A673 (cell line): ENCODE measurements around the gene CYP21A2. TPM values are rescaled to one million over a fixed set of nuclear protein-coding genes. Genes with fewer than 3 reads are reported as not detected.
"Not testable (repeated sequence)": the region's sequence is repeated elsewhere in the genome, so short reads cannot be mapped to it uniquely, and the experiment has no call there.

Experiments
- BruUV-seq: library from RNA; stranded (reverse); fragments of 400-500 nt; replicated peaks from 2 replicates; lab custom pipeline; 2021; lab: Mats Ljungman, UMichigan
- CTCF ChIA-PET: fragments of 300-600 bp; sonication (Branson Sonifier 250); formaldehyde crosslinking; loops from one replicate; lab custom pipeline; 2022; ENCODE audit warnings: antibody characterized with exemption; lab: Charles Lee
- POLR2A ChIA-PET: fragments of 300-600 bp; sonication (Branson Sonifier 250); formaldehyde crosslinking; loops from one replicate; lab custom pipeline; 2022; ENCODE audit warnings: antibody characterized with exemption; ENCODE audit not compliant: low non-redundant PET; lab: Charles Lee
- DNase-seq: peaks from one replicate; pipeline ENCODE4 v3.0.0-alpha.2; 2015; ENCODE audit warnings: low spot score
- H3K27ac ChIP-seq: fragments of 200-600 bp; sonication (generic); 2 replicates; pipeline ENCODE4 v1.5.1; 2016; ENCODE audit warnings: mixed run types, low read depth, mild to moderate bottlenecking, mixed read lengths, antibody characterized with exemption, low read length; ENCODE audit not compliant: poor library complexity, severe bottlenecking
- H3K27me3 ChIP-seq: fragments of 200-600 bp; sonication (generic); replicated peaks from 2 replicates; pipeline ENCODE4 v1.6.1; 2017; ENCODE audit warnings: mixed run types, low read depth, mild to moderate bottlenecking, mixed read lengths, antibody characterized with exemption, low read length; ENCODE audit not compliant: insufficient read depth, poor library complexity
- H3K36me3 ChIP-seq: fragments of 200-600 bp; sonication (generic); 2 replicates; pipeline ENCODE4 v1.6.1; 2016; ENCODE audit warnings: mixed run types, mild to moderate bottlenecking, mixed read lengths, antibody characterized with exemption, low read length; ENCODE audit not compliant: insufficient read depth, poor library complexity, severe bottlenecking
- H3K4me1 ChIP-seq: fragments of 200-600 bp; sonication (generic); 2 replicates; pipeline ENCODE4 v1.6.1; 2017; ENCODE audit warnings: mixed run types, mild to moderate bottlenecking, mixed read lengths, antibody characterized with exemption, low read length; ENCODE audit not compliant: insufficient read depth, poor library complexity, severe bottlenecking
- H3K4me3 ChIP-seq: fragments of 200-600 bp; sonication (generic); 2 replicates; pipeline ENCODE4 v1.5.1; 2016; ENCODE audit warnings: low read depth, mixed run types, mild to moderate bottlenecking, mixed read lengths, low read length; ENCODE audit not compliant: poor library complexity, severe bottlenecking
- H3K9me3 ChIP-seq: fragments of 200-600 bp; sonication (generic); 2 replicates; pipeline ENCODE4 v1.6.1; 2016; ENCODE audit warnings: mixed run types, low read depth, mild to moderate bottlenecking, mixed read lengths, antibody characterized with exemption, low read length; ENCODE audit not compliant: poor library complexity, severe bottlenecking
- intact Hi-C: fragments of 100-400 bp; cut with micrococcal nuclease; formaldehyde crosslinking; loops from one replicate; pipeline ENCODE4 v1.10.0; 2022; ENCODE audit not compliant: unreplicated experiment
- total RNA-seq: library from RNA; stranded (reverse); gene quantifications from 2 replicates; pipeline ENCODE4 v1.2.3, GENCODE V29; 2021

Gene CYP21A2
- total RNA-seq, 1 experiment from 2014 or later, result 0.15 TPM

GRCh38 chr6:32010856-32011530, 27.2 kb upstream of the CYP21A2 start:
- H3K4me3 ChIP-seq, H3K4me1 ChIP-seq, CTCF ChIA-PET, BruUV-seq, H3K9me3 ChIP-seq, DNase-seq, H3K27ac ChIP-seq, intact Hi-C loops, POLR2A ChIA-PET, H3K36me3 ChIP-seq, H3K27me3 ChIP-seq: not testable (repeated sequence)

DNA sequence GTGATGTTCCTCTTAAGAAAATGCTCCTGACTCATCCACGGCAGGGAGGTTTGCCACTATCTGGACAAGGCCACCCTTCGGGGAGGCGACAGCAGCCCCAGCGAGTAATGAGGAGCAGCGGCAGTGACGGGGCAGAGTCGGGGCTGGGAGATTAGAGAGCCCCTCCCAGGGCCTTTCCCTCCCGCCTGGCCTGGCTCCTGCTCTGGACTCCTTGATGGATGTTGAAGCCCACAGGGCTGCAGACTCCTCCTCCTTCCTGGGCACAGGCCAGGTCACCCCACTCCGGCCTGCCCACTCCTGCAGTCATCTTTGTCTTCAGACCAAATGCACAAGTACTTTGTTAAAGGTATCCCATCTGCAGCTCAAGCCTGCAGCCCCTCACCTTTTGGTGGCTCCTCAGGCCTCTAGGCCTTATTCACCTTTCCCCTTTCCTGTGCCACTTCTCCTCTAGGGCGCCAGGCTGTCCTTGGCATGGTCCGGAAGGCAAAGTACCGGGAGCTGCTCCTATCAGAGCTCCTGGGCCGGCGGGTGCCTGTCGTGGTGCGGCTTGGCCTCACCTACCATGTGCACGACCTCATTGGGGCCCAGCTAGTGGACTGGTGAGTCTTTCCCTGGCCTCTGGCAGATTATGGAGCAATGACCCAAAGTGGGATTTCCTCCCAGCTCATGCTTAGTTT, 25.1 kb upstream of the CYP21A2 start:
- H3K27me3 ChIP-seq, H3K9me3 ChIP-seq, H3K4me1 ChIP-seq, H3K27ac ChIP-seq, POLR2A ChIA-PET, H3K4me3 ChIP-seq, intact Hi-C loops, H3K36me3 ChIP-seq, CTCF ChIA-PET, DNase-seq, BruUV-seq: not testable (repeated sequence)

GRCh38 chr6:32013738-32014137, 24.5 kb upstream of the CYP21A2 start:
- H3K27ac ChIP-seq, H3K27me3 ChIP-seq, H3K4me1 ChIP-seq, POLR2A ChIA-PET, CTCF ChIA-PET, DNase-seq, BruUV-seq, H3K4me3 ChIP-seq, intact Hi-C loops, H3K36me3 ChIP-seq, H3K9me3 ChIP-seq: not testable (repeated sequence)

- BruUV-seq, H3K36me3 ChIP-seq, DNase-seq, POLR2A ChIA-PET, H3K27me3 ChIP-seq, H3K9me3 ChIP-seq, H3K4me3 ChIP-seq, H3K4me1 ChIP-seq, CTCF ChIA-PET, intact Hi-C loops, H3K27ac ChIP-seq: not testable (repeated sequence)
Observed at GRCh38 chr6:32014547-32014946, 23.7 kb upstream of the CYP21A2 start, which contains the start of gene C4B. Gene C4B, plus strand, starts transcription at chr6:32014795. Its CDS starts 51 bp downstream, at chr6:32014846.

GRCh38 chr6:32022100-32022499, 16.1 kb upstream of the CYP21A2 start:
- DNase-seq, H3K27me3 ChIP-seq, intact Hi-C loops, BruUV-seq, H3K4me3 ChIP-seq, H3K4me1 ChIP-seq, H3K27ac ChIP-seq, H3K9me3 ChIP-seq, H3K36me3 ChIP-seq, CTCF ChIA-PET, POLR2A ChIA-PET: not testable (repeated sequence)

- H3K9me3 ChIP-seq, H3K4me3 ChIP-seq, intact Hi-C loops, H3K4me1 ChIP-seq, CTCF ChIA-PET, POLR2A ChIA-PET, H3K36me3 ChIP-seq, H3K27ac ChIP-seq, DNase-seq, BruUV-seq, H3K27me3 ChIP-seq: not testable (repeated sequence)
Observed at GRCh38 chr6:32028631-32029030, 9.6 kb upstream of the CYP21A2 start.

GRCh38 chr6:32029553-32029952, 8.7 kb upstream of the CYP21A2 start:
- H3K9me3 ChIP-seq, POLR2A ChIA-PET, BruUV-seq, H3K27me3 ChIP-seq, H3K4me1 ChIP-seq, H3K4me3 ChIP-seq, H3K27ac ChIP-seq, intact Hi-C loops, CTCF ChIA-PET, H3K36me3 ChIP-seq, DNase-seq: not testable (repeated sequence)
